Measurements from ENCODE around the gene ATP8A2.

The ATP8A2 gene

DNA sequence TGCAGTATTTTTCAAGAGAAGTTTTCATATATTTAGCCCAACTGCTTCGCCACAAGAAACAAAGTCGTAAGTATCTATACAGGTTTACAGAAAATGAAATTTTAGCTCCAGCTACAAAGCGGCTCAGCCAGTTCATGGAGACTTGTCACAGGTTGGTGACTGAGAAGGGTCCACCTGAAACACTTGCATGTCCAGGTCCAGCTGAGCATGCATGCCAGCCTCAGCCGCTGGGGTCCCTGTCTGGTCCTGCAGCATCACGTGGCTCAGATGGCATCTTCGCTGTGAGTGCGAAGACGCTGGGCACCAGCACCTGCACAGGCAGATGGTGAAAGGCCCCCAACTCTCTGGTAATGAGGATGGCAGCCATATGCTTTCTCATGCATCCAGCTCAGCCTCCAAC lies 616.2 kb downstream of the ATP8A2 start:
- in situ Hi-C loops (cut with HindIII; ENCODE audit: low sequenced_read_pairs) = no loop called here

DNA sequence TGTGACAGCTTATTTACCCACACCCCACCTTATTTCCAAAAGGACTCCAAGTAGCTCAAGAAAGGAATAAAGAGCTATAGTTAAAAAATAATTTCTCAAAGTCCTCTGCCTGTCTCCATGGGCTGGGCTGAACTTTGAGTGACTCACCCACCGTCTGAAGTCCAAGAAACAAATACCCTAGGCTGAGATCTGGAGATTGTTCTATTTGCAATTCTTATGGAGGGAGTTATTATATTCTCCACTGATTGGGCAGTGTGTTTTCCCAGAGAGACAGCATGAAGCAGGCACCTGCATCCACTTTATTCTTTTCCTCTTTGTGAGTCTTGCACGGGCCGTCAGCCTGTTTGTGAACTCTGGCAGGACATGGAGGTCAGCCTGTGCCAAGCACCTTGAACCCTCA lies 616.9 kb downstream of the ATP8A2 start:
- in situ Hi-C loops (cut with HindIII; ENCODE audit: low sequenced_read_pairs) = no loop called here

DNA sequence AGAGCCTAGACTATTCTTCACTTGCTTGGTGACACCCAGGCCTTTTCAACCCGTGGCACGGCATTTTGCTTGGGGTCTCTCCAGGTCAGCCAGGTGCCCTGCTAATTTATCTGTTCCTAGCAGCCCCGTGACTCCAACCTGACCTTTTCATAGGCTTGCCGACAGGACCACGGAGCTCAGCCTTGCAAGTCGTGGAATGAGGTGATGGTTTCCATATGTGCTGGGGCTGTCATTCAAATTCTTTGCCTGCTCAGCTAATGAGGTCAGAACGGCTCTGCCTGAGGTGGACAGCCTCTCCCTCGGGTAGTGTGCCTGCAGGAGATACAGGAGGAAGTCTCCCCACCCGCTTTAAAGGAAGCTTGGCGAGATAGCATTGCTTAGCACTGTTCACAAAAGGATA lies 619.0 kb downstream of the ATP8A2 start:
- in situ Hi-C loops (cut with HindIII; ENCODE audit: low sequenced_read_pairs) = no loop called here

DNA sequence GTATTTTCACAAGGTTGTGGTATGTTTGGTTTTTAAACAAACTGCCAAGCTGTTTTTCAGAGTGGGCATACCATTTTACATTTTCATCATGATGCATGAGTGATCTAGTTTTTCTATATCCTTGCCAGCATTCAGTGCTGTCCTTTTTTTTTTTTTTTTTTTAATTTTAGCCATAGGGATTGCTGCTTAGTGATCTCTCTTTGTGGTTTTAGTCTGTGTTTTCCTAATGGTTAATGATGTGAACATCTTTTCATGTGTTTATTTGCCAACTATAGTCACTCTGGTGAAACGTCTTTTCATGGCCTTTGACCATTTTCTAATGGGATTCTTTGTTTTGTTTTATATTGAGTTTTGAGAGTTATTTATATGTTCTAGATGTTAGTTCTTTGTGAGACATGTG lies 620.3 kb downstream of the ATP8A2 start:
- in situ Hi-C loops (cut with HindIII; ENCODE audit: low sequenced_read_pairs) = no loop called here

DNA sequence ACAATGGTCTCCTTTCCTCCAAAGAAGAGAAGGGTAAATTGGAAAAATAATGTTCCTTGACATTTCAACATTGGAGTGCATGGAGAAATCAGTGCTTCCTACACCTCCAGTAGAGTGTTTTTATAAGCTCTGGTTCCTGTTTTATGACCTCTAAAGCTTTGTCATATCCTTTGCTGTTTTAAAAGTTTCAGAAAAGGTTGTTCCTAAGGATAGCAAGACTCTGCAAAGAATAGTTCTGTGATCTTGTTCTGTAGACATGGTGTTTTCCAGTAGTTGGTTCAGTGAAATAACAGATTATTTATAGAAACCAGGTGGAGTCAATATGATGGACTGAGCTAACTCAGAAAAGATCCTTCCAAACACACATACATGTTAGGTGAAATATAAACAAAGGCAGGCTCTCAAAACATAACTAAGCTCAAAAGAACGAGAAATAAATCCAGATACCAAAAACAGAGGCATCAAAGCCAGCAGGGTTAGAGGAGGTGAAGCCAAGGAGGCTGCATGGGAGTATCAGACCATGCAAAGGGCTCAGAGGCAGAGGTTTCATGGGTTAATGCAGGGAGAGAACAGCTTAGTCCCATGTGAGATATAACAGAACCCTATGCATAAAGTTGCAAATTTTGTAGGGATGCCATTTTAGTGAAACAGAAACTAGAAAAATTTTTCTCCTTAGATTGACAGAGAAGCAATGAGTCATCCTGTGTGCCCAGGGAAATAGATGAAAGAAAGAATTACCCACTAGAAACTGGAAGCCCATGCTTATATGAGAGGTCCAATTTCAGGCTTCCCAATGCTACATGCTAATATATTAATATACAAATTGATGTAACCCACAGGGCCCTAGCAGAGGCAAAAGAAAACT lies 635.7 kb downstream of the ATP8A2 start:
- in situ Hi-C loops (cut with HindIII; ENCODE audit: low sequenced_read_pairs) = no loop called here

DNA sequence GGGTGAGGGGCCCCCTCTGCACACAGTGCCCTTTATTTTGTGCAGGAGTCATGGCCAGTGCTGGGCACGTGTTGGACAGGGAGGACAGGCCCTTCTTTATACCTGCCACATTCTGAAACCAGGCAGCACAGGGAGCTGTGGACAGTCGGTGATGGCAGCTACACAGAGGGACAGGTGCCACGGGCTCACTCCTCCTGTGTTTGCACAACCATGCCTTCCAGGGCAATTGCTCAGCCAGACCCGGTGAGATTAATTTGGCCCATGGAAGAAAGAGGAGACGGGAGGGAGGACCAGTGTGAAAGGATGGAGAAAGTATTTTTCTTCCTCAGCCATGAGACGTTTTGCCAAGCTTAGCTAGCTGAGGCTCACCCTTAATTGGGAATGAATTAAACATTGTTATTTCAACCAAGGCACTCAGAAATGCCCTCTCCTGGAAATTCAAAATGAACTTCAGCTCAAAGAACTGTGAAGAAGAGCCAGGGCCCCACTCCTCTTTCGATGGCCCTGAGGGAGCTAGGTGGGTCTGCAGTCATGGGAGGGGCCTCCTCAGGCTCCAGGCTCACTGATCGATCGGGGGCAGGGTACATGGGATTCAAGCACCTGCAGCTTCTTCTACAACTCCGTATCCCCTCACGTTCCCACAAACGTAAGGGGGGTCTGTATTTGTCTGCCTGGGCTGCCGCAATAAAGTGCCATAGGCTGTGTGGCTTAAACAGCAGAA lies 638.9 kb downstream of the ATP8A2 start:
- in situ Hi-C loops (cut with HindIII; ENCODE audit: low sequenced_read_pairs) = no loop called here

DNA sequence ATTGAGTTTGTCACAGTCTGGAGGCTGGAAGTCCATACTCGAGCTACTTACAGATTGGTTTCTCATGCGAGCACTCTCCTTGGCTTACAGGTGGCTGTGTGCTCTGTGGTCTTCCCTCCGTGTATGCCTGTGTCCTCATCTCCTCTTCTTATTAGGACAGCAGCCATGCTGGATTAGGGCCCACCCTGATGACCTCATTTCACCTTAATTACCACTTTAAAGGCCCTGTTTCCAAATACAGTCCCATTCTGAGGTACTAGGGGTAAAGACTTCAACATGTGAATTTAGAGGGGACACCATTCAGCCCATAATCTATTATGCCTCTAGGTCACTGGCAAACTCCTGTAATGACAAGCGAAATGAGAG lies 639.4 kb downstream of the ATP8A2 start:
- in situ Hi-C loops (cut with HindIII; ENCODE audit: low sequenced_read_pairs) = no loop called here

DNA sequence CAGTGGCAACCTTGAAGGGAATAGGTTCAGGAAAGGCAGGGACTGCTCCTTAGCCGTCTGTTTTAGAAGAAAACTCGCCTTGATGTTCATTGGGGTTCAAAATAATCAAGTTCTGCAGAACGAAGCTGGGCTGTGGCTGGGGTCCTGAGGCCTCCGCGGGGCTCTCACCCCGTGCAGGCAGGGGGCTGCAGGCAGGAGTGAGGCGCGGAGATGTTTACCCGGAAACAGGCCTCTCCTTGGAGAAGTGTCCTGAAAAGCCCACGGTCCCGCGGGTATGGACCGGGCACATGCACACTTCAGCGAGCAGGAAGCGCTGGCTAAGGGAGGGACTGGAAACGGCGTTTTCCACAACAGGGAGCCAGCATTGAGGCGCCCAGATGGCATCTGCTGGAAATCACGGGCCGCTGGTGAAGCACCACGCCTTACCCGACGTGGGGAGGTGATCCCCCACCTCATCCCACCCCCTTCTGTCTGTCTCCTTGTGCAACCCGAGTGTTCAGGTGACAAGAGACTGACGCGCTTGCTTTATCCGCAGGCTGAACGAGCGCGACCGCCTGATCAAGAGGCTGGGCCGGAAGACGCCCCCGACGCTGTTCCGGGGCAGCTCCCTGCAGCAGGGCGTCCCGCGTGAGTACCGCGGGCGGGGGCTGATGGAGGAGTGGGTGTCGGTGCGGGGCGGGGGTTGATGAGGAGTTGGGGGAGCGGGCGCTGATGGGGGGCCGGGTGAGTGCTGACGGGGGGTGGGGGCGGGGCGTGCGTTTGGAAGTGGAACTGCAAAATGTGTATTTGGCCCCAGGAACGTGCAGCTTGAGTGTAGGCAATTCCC lies 640.4 kb downstream of the ATP8A2 start:
- in situ Hi-C loops (cut with HindIII; ENCODE audit: low sequenced_read_pairs) = no loop called here

DNA sequence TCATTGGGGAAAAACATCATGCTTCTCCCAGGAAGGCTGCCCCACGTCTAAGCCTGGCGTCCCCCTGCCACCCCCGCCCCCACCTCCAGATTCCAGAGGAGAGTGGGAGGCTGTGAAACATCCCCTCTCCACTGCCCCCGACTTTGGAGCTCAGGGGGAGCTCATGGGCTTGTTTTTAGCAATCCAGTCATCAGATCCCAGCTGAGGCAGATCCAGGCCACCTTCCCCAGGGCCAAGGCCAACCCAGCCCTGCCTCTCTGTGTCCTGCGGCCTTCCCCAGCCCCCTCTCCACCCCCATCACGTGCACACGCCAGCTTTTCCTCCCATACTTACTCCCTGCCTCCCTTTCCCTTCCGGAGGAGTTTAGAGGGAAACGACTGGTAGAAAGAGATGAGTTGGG lies 641.2 kb downstream of the ATP8A2 start:
- in situ Hi-C loops (cut with HindIII; ENCODE audit: low sequenced_read_pairs) = no loop called here

DNA sequence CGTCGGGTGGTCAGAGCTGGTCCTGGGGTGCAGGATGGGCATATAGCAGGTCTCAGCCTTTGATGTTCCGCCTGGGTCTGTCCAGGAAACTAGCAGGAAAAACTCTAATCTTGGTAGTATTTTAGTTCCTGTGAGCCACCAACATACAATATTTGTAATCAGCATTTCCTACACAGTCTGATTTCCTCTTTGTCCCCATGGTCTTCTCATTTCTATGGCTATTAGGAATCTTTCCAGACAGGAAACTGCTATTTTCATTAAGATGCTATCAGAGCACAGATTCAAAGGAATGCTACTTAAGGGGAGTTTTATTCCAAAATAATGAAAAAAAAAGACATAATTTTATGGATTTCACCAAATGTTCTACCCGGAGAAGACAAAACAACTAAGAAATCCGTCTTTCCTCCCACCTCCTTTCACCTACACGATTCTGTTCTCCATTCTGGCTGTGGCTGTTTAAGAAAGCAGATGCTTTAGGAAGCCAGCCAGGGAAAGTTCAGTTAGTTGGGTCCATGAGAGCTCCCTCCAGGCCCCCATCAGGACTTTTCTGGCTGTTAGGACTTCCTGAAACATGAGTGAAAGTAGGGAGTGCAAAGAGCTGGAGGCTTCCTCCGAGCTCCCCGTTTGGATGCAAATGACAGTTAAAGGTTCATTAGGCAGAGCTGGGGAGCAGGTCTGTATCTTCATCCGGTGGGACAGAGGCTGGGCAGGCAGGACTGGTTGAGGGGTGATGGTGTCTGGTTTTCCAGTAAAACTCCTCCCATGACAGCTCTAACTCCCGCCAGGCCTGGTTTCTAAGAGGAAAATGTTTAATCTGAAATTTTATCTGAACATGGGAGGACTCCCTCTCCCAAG lies 643.7 kb downstream of the ATP8A2 start:
- in situ Hi-C loops (cut with HindIII; ENCODE audit: low sequenced_read_pairs) = no loop called here

DNA sequence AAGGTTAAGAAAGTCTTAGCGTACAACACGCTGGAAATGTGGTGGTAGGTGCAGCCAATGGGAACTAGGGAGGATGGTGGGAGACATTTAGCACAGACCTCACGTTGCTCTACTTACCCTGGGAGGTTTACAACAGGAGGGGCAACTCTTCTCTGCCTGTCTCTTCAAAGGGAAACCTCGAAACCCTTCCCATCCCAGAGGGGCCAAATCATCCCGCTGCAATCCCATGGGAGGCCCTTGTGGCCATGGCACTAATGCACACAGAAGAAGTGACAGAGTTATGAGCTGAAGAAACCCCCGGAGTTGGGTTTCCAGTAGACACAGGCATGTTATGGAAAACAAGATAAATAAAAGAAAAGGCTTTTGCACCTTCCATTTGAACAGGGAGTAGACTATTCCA lies 644.4 kb downstream of the ATP8A2 start:
- in situ Hi-C loops (cut with HindIII; ENCODE audit: low sequenced_read_pairs) = no loop called here

DNA sequence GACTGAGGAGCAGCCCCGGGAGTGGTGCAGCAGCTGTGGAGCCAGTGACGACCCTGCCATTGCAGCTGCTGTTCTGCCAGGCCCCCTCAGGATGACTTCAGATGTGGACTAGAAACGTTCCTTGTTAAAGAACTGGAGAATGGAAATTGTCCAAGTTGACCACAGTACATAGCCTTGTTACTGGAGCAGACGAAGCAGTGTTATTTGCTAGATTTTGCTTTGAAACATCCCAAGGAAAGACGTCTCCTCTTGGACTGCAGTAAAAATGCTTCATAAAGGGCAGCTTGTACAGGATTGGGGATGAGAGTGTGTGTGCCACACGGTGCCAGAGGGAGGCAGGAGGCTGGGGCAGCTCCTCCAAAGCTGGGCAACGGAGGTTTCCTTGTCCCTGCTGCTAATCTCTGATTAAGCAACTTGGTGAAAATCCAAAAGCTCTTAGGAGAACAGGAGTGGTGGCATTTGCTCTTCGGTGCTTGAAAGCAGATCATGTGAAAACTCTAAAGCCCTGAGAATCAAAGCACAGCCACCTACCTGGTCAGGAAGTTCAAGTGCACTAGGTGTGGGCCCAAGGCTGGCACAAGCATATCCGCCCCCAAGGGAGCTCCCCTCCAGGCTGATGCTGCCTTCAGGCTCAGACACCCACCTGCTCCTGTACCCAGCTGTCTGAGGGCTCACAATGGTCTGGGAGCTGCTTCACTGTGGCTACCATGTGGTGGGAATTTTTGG lies 645.6 kb downstream of the ATP8A2 start:
- in situ Hi-C loops (cut with HindIII; ENCODE audit: low sequenced_read_pairs) = no loop called here

DNA sequence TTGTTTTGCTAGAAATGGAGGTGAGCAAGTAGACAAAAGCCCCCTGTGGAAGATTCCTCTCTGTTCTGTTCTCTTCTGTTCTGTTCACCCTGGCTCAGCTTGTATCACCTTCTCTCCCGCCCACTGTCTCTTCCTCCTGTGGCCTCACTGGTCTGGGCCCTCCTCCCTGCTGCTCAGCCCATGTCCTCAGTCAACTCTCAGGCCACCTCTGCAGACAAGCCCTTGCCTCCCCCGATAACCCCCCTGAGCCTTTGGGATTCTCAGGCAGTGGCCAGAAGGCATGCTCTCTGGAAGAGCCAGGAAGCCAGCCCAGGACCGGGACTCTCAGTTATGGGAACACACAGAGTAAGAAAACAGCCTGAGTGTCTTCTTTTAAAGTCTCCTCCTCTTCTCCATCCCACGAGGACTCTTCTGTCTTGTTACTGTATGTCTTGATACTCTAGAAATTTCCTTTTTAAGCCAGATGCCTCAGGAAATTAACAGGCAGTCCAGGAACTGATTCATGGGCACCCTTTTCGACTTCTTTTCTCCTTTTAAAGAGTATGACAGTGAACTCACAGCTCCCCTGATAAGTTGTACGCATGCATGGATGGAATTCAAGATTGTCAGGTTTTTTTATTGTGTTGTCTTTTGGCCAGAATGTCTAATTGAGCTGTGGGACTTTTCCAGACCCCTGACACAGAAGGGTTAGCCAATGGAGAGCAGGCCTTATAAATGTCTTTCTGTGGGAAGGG lies 646.3 kb downstream of the ATP8A2 start:
- in situ Hi-C loops (cut with HindIII; ENCODE audit: low sequenced_read_pairs) = no loop called here

DNA sequence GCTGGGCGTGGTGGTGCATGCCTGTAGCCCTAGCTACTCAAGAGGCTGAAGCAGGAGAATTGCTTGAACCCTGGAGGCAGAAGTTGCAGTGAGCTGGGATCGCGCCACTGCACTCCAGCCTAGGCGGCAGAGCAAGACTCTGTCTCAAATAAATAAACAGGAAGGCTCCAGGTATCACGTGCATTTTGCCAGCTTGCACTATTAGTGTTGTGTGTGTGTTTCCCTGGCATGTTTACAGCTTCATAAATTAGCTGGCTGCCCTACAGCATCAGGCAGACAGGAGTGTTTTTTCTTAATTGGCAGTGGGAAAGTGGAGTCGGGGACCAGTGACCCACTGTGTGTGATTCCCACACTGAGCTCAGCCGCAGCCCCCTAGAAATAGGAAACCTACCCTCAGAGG lies 647.5 kb downstream of the ATP8A2 start:
- in situ Hi-C loops (cut with HindIII; ENCODE audit: low sequenced_read_pairs) = no loop called here

DNA sequence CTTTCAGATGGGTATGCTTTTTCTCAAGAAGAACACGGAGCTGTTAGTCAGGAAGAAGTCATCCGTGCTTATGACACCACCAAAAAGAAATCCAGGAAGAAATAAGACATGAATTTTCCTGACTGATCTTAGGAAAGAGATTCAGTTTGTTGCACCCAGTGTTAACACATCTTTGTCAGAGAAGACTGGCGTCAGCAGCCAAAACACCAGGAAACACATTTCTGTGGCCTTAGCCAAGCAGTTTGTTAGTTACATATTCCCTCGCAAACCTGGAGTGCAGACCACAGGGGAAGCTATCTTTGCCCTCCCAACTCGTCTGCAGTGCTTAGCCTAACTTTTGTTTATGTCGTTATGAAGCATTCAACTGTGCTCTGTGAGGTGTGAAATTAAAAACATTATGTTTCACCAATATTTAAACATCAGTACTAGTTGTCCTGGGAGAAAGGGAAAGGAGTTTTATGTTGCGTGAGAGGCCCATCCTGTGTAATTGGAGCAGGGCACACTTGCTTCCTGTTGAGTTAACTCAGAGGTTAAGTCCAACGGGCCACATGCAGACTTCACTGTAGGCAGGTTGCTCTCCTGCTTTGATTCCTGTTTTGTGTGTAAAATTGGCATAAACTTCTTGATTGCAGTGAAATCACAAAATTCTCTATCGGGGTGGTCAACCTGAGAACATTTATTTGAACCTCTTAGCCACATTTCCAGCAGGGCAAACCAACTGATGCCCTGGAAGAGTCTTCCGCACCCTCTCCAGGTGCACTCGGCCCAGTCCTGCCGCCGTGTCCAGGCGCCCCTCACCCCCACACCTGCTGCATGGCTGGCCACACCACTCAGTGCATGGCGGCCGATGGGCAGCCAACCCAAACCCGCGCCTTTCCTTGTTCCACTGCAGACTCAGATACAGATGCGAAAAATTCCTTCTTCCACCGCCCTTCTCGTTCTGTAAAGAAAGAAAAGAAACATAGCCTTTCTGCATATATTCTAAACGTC lies 648.4 kb downstream of the ATP8A2 start:
- in situ Hi-C loops (cut with HindIII; ENCODE audit: low sequenced_read_pairs) = no loop called here

DNA sequence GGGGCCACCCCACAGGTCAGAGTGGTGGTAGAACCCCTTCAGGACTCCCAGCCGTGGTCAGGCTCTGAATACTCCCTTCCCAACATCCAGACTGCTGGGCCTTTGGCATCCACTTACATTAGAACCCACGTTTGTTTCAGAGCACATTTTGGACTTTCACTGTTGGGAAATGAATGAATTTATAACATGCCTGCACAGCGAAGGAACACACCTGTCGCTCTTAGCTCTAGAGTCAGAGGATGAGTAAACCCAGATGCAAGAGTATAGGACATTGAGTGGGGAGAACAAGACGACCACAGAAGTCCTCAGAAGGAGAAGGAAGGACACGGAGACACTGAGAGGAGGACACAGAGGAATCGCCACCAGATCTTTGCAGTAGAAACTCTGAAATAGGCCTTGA lies 649.1 kb downstream of the ATP8A2 start:
- in situ Hi-C loops (cut with HindIII; ENCODE audit: low sequenced_read_pairs) = no loop called here

DNA sequence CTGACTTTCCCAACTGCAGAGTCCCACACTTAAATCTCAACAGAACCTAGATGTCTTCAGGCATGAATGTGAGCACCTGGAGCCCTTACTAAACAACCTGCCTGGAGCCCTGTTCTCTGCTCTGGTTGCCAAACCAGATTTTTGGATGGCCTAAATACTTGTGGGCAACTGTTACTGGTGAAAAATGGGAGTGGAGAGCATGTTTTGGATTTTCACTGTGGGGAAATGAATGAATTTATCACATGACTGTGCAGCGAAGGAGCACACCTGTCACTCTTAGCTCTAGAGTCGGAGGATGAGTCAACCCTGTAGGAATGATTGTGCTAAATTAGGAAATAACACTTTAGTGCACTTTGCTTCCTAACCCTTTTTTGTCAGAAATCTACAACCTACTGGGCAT lies 649.7 kb downstream of the ATP8A2 start:
- in situ Hi-C loops (cut with HindIII; ENCODE audit: low sequenced_read_pairs) = no loop called here

DNA sequence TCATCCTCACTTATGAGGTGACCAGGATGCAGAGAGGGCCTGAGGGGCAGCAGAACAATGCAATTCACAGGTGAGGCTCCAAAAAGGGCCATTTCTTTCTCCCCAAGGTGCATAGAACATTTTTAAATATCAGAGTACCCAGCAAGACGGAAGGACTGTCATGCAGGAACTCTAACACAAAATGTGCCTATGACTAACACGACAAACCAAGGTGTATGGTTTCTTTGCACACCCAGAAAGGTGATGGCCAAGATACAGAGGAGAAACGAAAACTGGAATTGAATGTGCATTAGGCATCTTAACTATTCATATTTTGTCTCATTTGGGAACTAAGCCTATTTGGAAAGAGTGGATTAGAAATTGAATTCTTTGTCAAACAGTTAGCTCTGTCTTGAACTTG lies 650.2 kb downstream of the ATP8A2 start:
- in situ Hi-C loops (cut with HindIII; ENCODE audit: low sequenced_read_pairs) = no loop called here

All from DLD1 (cell line).